B cell (primary cell): ENCODE data around the gene PANK4. TPM values are rescaled to one million over a fixed set of nuclear protein-coding genes. Genes with fewer than 3 reads are reported as not detected.

Experiments
- ATAC-seq: fragments of 200-7000 bp; cut with Tn5 transposase; one replicate; pipeline ENCODE4 v1.10.0; 2021; ENCODE audit warnings: low read depth, mild to moderate bottlenecking, moderate number of reproducible peaks, moderate library complexity
- CTCF ChIA-PET: fragments of 350-600 bp; sonication (Branson Sonifier 250); formaldehyde crosslinking; loops from one replicate; lab custom pipeline; 2021; ENCODE audit warnings: antibody characterized with exemption, inconsistent platforms; lab: Charles Lee
- POLR2A ChIA-PET: fragments of 350-600 bp; sonication (Branson Sonifier 250); formaldehyde crosslinking; loops from one replicate; lab custom pipeline; 2021; ENCODE audit warnings: antibody characterized with exemption; lab: Charles Lee
- DNase-seq: peaks from one replicate; pipeline ENCODE4 v3.0.0; 2013
- H2AFZ ChIP-seq: 2 replicates; pipeline ENCODE4 v1.6.1; 2012; ENCODE audit warnings: mild to moderate bottlenecking, low read depth, low read length; ENCODE audit not compliant: insufficient read depth, poor library complexity, severe bottlenecking
- H3K27ac ChIP-seq, 2 donors: 1 replicate in 1 of 2; 2 replicates in 1 of 2; pipeline ENCODE4 v1.5.1; 2012 to 2013; ENCODE audit warnings: low read length in 2 of 2, mild to moderate bottlenecking in 2 of 2, moderate library complexity in 1 of 2
- H3K27me3 ChIP-seq, 4 experiments: fragments of 200-600 bp in 1 of 4; sonication (generic) in 1 of 4; replicated peaks in 1 of 4; 1 replicate in 2 of 4; 2 replicates in 2 of 4; pipeline versions ENCODE4 v1.6.1 to v1.7.0; 2013 to 2016; ENCODE audit warnings: low read length in 3 of 4, mild to moderate bottlenecking in 2 of 4, mixed read lengths in 1 of 4, moderate library complexity in 1 of 4; ENCODE audit not compliant: insufficient read depth in 4 of 4, control insufficient read depth in 3 of 4; ENCODE audit errors: control extremely low read depth in 1 of 4
- H3K36me3 ChIP-seq, 2 experiments: replicated peaks in 1 of 2; 1 replicate in 1 of 2; 2 replicates in 1 of 2; pipeline versions ENCODE4 v1.6.1 to v1.7.1; 2013; ENCODE audit warnings: low read length in 1 of 2; ENCODE audit not compliant: insufficient read depth in 2 of 2, control insufficient read depth in 1 of 2; ENCODE audit errors: control extremely low read depth in 1 of 2, extremely low read depth in 1 of 2
- H3K4me1 ChIP-seq, 2 donors: fragments of 200-600 bp in 1 of 2; sonication (generic) in 1 of 2; 1 replicate in 1 of 2; 2 replicates in 1 of 2; pipeline versions ENCODE4 v1.5.1 to v1.6.1; 2013 to 2017; ENCODE audit warnings: low read length in 2 of 2; ENCODE audit not compliant: control insufficient read depth in 2 of 2, insufficient read depth in 2 of 2
- H3K4me2 ChIP-seq: replicated peaks from 2 replicates; pipeline ENCODE3; 2012; ENCODE audit warnings: mild to moderate bottlenecking, low read depth, low read length; ENCODE audit not compliant: poor library complexity, severe bottlenecking
- H3K4me3 ChIP-seq, 5 experiments: fragments of 200-600 bp in 1 of 5; sonication (generic) in 1 of 5; 1 replicate in 3 of 5; 2 replicates in 2 of 5; pipeline versions ENCODE4 v1.5.1 to v1.7.0; 2011 to 2016; ENCODE audit warnings: low read length in 4 of 5, mild to moderate bottlenecking in 4 of 5, low read depth in 2 of 5, control low read depth in 1 of 5, moderate library complexity in 1 of 5; ENCODE audit not compliant: insufficient read depth in 1 of 5; ENCODE audit errors: control extremely low read depth in 1 of 5, extremely low read depth in 1 of 5
- H3K79me2 ChIP-seq: fragments of 200-600 bp; sonication (generic); one replicate; pipeline ENCODE4 v1.6.0; 2016; ENCODE audit warnings: low read length; ENCODE audit not compliant: control insufficient read depth, insufficient read depth
- H3K9ac ChIP-seq: fragments of 200-600 bp; sonication (generic); 2 replicates; pipeline ENCODE4 v1.6.1; 2017; ENCODE audit warnings: mild to moderate bottlenecking, low read length, moderate library complexity
- H3K9me3 ChIP-seq, 3 donors: one replicate each; pipeline versions ENCODE4 v1.6.1 to v1.7.1; 2013; ENCODE audit warnings: low read length in 2 of 3; ENCODE audit not compliant: control insufficient read depth in 2 of 3, insufficient read depth in 1 of 3; ENCODE audit errors: control extremely low read depth in 1 of 3
- H4K20me1 ChIP-seq: 2 replicates; pipeline ENCODE4 v1.6.0; 2012; ENCODE audit warnings: mild to moderate bottlenecking, low read length; ENCODE audit not compliant: insufficient read depth, control insufficient read depth, poor library complexity, severe bottlenecking
- H3K27ac Mint-ChIP-seq: one replicate; pipeline ENCODE4 v1.8.0; 2021; ENCODE audit warnings: mixed read lengths
- H3K27me3 Mint-ChIP-seq: one replicate; pipeline ENCODE4 v1.8.0; 2021; ENCODE audit warnings: mixed read lengths
- H3K4me1 Mint-ChIP-seq: one replicate; pipeline ENCODE4 v1.8.0; 2021; ENCODE audit warnings: mixed read lengths
- H3K4me3 Mint-ChIP-seq: one replicate; pipeline ENCODE4 v1.8.0; 2021; ENCODE audit warnings: mixed read lengths
- H3K9me3 Mint-ChIP-seq: one replicate; pipeline ENCODE4 v1.8.0; 2022; ENCODE audit warnings: mixed read lengths; ENCODE audit not compliant: insufficient read depth
- EZH2 ChIP-seq: IDR thresholded peaks from 2 replicates; pipeline ENCODE4 v1.6.1; 2012; ENCODE audit warnings: borderline replicate concordance, low read depth, mild to moderate bottlenecking, moderate library complexity, low read length; ENCODE audit not compliant: insufficient read depth, poor library complexity, severe bottlenecking
- whole genome bisulfite sequencing: methylation state at CpG from one replicate; pipeline ENCODE4 v1.1.5; 2013; ENCODE audit warnings: missing lambda C conversion rate; ENCODE audit not compliant: insufficient coverage; 5-methylcytosine and 5-hydroxymethylcytosine counted together
- intact Hi-C: fragments of 100-400 bp; cut with micrococcal nuclease; formaldehyde crosslinking; loops from one replicate; pipeline ENCODE4 v1.10.0; 2022
- polyA plus RNA-seq: library from polyadenylated mRNA; depleted of rRNA; stranded (reverse); fragments of >200 nt; gene quantifications from 2 replicates; pipeline ENCODE4 v1.2.3, GENCODE V29; 2012
- total RNA-seq, 2 donors: library from RNA; stranded (reverse); fragments of 120-200 nt in 1 of 2; gene quantifications; 1 replicate in 1 of 2; 2 replicates in 1 of 2; pipeline versions ENCODE4 v1.2.3 to v1.2.4, GENCODE V29; 2013 to 2022
- TF ChIP-seq, protein P1 (sequence below): fragments of 200-600 bp; IDR thresholded peaks from one replicate; pipeline ENCODE4 v1.8.0; 2022; ENCODE audit warnings: antibody characterized with exemption, mild to moderate bottlenecking

The PANK4 gene
- total and polyA plus RNA-seq, 2 donors (not counting 1 experiment from before 2014, with no cell fraction given) = 38.0 to 80.5 TPM

DNA sequence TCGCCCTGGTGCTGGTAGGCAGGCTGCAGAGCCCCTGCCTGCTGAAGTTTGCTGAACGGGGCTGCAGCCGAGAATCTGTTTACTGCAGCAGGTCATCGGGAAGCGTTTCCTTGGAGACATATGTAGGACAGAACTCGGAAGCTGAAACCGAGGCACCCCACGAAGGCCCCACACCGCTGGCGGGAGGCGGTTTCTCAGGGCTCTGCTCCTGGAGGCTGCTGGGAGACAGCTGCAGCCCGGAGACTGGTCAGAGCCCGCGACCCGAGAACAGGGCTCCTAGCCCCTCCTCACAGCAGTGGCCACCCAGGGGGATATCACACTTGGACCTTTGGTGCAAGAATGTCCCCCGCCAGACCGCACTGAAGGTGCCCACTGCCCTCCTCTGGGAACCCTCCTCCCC, 63.0 kb downstream of the PANK4 start:
- no peak overlapping the region for H2AFZ ChIP-seq
- no peak overlapping the region for H3K9ac ChIP-seq
- no peak for DNase-seq
- H3K27me3 ChIP-seq = peaks cover 0 to 32% (median 4%) of the 10 kb centered on the region in 4 experiments
- no peaks in the 10 kb centered on the region for H3K9me3 Mint-ChIP-seq
- H3K4me3 Mint-ChIP-seq = no peak overlapping the region
- no peak overlapping the region for H3K27ac Mint-ChIP-seq
- no peaks in the 10 kb centered on the region for H3K9me3 ChIP-seq
- peaks cover 3% of the 10 kb centered on the region for H3K4me1 Mint-ChIP-seq
- no peak overlapping the region for H3K4me2 ChIP-seq
- no peak for TF ChIP-seq EZH2
- TF ChIP-seq, protein P1, sequence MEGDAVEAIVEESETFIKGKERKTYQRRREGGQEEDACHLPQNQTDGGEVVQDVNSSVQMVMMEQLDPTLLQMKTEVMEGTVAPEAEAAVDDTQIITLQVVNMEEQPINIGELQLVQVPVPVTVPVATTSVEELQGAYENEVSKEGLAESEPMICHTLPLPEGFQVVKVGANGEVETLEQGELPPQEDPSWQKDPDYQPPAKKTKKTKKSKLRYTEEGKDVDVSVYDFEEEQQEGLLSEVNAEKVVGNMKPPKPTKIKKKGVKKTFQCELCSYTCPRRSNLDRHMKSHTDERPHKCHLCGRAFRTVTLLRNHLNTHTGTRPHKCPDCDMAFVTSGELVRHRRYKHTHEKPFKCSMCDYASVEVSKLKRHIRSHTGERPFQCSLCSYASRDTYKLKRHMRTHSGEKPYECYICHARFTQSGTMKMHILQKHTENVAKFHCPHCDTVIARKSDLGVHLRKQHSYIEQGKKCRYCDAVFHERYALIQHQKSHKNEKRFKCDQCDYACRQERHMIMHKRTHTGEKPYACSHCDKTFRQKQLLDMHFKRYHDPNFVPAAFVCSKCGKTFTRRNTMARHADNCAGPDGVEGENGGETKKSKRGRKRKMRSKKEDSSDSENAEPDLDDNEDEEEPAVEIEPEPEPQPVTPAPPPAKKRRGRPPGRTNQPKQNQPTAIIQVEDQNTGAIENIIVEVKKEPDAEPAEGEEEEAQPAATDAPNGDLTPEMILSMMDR = no peak
- H3K4me1 ChIP-seq = peaks cover 5 to 6% of the 10 kb centered on the region in 2 donors
- no peak for ATAC-seq
- no peaks in the 10 kb centered on the region for H4K20me1 ChIP-seq
- H3K27ac ChIP-seq = no peak overlapping the region
- no peaks in the 10 kb centered on the region for H3K79me2 ChIP-seq
- 58% methylated on average over 17 of the region's 17 CpGs for WGBS
- no peaks in the 10 kb centered on the region for H3K36me3 ChIP-seq
- H3K27me3 Mint-ChIP-seq = no peaks in the 10 kb centered on the region
- POLR2A ChIA-PET = no interaction called here
- CTCF ChIA-PET = no interaction called here
- H3K4me3 ChIP-seq = no peak overlapping the region
- intact Hi-C loops = no loop called here

DNA sequence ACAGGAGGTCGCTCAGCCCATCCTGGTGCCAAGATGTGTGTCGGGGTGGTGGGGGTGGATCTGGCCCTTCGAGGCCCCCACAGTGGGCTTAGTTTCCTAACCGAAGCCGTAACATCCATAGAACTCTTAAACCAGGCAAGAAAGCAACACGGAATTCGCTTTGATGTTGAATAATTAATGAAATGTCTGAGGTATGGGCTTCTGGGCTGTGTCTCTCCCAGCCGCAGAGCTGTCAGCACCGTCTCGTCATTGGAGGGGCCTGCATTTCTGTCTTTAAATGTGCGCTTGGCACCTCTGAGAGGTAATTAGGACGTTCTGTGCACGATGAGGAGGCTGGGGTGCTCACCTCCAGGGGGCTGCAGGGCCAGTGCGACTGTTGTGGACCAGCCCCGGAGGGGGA, 63.6 kb downstream of the PANK4 start:
- Histone ChIP-seq H3K9me3 (no peaks in the 10 kb centered on the region), H3K4me2 (no peak overlapping the region), H3K4me1 (peaks cover 5 to 6% of the 10 kb centered on the region in 2 donors), H3K9ac (no peak overlapping the region), H4K20me1 (no peaks in the 10 kb centered on the region), H3K4me3 (no peak overlapping the region), H3K36me3 (no peaks in the 10 kb centered on the region), H3K27me3 (peaks cover 0 to 28% (median 2%) of the 10 kb centered on the region in 4 experiments), H3K79me2 (no peaks in the 10 kb centered on the region), H3K27ac (no peak overlapping the region), H2AFZ (no peak overlapping the region)
- DNase-seq (no peak), ATAC-seq (no peak)
- TF ChIP-seq, protein P1 = no peak
- TF ChIP-seq EZH2 = no peak
- Mint-ChIP-seq H3K27ac (no peak overlapping the region), H3K4me3 (no peak overlapping the region), H3K9me3 (no peaks in the 10 kb centered on the region), H3K4me1 (peaks cover 3% of the 10 kb centered on the region), H3K27me3 (no peaks in the 10 kb centered on the region)
- ChIA-PET POLR2A (no interaction called here), CTCF (no interaction called here)
- intact Hi-C loops = no loop called here
- WGBS = 75% methylated on average over 9 of the region's 15 CpGs
